ENCODE measurements around the gene UGP2. TPM values are rescaled to one million over a fixed set of nuclear protein-coding genes. Genes with fewer than 3 reads are reported as not detected.
A peak's percentile ranks its signal among the peaks of the same experiment; 100 is the strongest.

Gene UGP2
- total and polyA plus RNA-seq, 10 of the 15 experiments (the other 5 are each of a cell fraction or from before 2014, with no cell fraction given): 40.8 to 98.3 (median 76.1) TPM

DNA sequence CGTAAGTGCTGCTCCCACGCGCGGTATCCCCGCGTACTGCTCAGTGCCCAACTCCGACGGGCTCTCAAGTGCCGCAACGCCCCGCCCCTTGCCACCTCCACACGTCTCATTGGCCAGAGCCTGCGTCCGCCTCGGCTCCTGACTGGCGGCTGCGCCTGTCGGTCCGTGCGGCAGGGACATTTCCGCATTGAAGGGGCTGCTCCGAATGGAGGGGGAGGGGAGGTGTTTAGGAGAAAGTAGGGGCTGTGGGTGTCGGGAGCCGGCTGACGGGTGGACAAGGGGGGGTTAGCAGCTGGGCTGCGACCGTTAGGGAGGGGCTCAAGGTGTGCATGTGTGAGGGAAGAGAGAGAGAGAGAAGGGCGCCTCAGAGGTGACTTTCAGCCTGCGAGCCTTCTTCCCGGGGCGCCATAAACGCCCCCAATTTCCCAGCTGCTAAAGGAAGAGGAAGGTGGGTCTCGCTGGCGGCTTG lies 877 bp upstream of the UGP2 start (continued):
- TF ChIP-seq ZNF217 (IDR thresholded peaks at IDR 0.05) (no peak), ETV6 (conservative IDR thresholded peaks at IDR 0.05 in 1 of 2, IDR thresholded peaks at IDR 0.05 in 1 of 2; ENCODE audit: borderline replicate concordance in 1 of 2, low read depth in 1 of 2) (no peak), DPF2 (IDR thresholded peaks at IDR 0.05) (peak; percentile 98)

DNA sequence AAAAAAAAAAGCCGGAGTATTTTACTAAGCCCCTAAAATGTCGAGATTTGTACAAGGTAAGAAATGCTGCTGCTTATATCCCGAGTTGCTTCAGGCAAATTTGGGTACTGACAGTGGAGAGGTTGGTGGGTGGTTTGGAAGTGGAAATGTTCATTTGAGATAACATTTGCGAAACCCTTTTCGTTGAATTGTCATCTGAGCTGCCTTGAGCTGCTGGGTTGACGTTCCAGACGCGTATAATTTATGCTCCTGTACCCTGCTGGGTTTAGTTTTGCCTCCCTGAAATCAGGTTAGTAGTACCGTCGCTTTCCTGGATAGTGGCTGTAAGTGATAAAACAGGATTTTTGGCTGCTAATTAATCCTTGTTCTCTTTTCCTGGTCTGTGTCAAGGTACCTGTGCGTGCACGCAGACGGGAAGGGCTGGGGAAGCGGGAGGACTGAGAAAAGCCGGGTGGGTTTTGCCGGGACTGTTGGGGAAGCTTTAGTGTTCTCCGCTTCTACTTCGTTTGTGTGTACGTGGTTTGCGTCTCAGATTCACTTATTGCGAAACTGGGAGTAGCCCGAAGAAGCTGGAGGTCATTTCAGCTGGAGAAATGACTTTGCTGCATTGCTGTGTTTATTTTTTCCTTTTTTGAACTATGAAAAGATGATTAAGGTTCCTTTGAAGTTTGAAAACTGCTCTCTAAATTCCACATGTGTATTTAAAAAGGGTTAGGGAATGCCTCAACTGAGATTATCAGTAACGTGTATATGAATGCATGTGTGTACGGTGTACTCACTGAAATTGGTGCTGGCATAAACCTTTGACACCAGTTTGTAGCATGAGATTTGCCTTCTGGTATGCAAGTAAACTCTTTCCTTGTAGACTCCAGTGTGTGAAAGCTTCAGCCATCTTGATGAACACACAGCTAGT lies 709 bp downstream of the UGP2 start:
- ChIA-PET RAD21 (ENCODE audit: unreplicated experiment) (interaction anchor here (1.5 to 2.7 kb wide), 5 partner anchors 7 to 143 kb away, joined by 3 to 7 read pairs (median 5); no protein-coding TSS in a partner anchor), CTCF (interaction anchor here (0.6 to 3.0 kb wide), 10 partner anchors 10 to 1223 kb away, joined by 3 to 15 read pairs (median 4); no protein-coding TSS in a partner anchor), POLR2A (interaction anchor here (0.7 to 4.2 kb wide), 8 partner anchors 8 to 254 kb away, joined by 3 to 20 read pairs (median 4); partner anchors contain the start of genes MDH1 and WDPCP), SMC1A (ENCODE audit: uncharacterized antibody, unreplicated experiment) (interaction anchor here (0.6 to 7.6 kb wide), 8 partner anchors 11 to 348 kb away, joined by 3 to 90 read pairs (median 3); partner anchors contain the start of genes MDH1 and WDPCP)
- ATAC-seq (no peak), FAIRE-seq (no peak), DNase-seq (ENCODE audit: low read depth, low spot score) (no peak)
- Histone ChIP-seq H2AFZ (ENCODE audit: control insufficient read depth, low read depth, low read length) (peak overlapping the region; percentile 20), H3K27me3 (replicated peaks in 1 of 2; ENCODE audit: control insufficient read depth in 2 of 2, insufficient read depth in 2 of 2, low read length in 1 of 2) (no peaks in the 10 kb centered on the region), H3K4me3 (peak overlapping the region; percentile 73), H3K36me3 (ENCODE audit: control insufficient read depth in 2 of 2, insufficient read depth in 2 of 2, low read length in 1 of 2) (no peaks in the 10 kb centered on the region), H3K79me2 (ENCODE audit: control insufficient read depth, insufficient read depth, low read length) (peaks cover 63% of the 10 kb centered on the region), H3K9ac (ENCODE audit: control insufficient read depth, insufficient read depth, low read length) (peak overlapping the region; percentile 99), H3K27ac (ENCODE audit: control insufficient read depth, insufficient read depth) (peak overlapping the region; percentile 98), H3K4me2 (ENCODE audit: control insufficient read depth, insufficient read depth) (peak overlapping the region; percentile 77), H4K20me1 (ENCODE audit: control insufficient read depth, insufficient read depth) (no peaks in the 10 kb centered on the region), H3K4me1 (ENCODE audit: control insufficient read depth, insufficient read depth, low read length) (no peaks in the 10 kb centered on the region), H3K9me3 (replicated peaks; ENCODE audit: control insufficient read depth, insufficient read depth, low read length) (peaks cover 4% of the 10 kb centered on the region; the same call in 2 of the 3 replicates)
- TF ChIP-seq, protein P1, sequence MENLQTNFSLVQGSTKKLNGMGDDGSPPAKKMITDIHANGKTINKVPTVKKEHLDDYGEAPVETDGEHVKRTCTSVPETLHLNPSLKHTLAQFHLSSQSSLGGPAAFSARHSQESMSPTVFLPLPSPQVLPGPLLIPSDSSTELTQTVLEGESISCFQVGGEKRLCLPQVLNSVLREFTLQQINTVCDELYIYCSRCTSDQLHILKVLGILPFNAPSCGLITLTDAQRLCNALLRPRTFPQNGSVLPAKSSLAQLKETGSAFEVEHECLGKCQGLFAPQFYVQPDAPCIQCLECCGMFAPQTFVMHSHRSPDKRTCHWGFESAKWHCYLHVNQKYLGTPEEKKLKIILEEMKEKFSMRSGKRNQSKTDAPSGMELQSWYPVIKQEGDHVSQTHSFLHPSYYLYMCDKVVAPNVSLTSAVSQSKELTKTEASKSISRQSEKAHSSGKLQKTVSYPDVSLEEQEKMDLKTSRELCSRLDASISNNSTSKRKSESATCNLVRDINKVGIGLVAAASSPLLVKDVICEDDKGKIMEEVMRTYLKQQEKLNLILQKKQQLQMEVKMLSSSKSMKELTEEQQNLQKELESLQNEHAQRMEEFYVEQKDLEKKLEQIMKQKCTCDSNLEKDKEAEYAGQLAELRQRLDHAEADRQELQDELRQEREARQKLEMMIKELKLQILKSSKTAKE (IDR thresholded peaks at IDR 0.05; ENCODE audit: low read depth, poor library complexity, severe bottlenecking): peak; percentile 1
- TF ChIP-seq, protein P2, sequence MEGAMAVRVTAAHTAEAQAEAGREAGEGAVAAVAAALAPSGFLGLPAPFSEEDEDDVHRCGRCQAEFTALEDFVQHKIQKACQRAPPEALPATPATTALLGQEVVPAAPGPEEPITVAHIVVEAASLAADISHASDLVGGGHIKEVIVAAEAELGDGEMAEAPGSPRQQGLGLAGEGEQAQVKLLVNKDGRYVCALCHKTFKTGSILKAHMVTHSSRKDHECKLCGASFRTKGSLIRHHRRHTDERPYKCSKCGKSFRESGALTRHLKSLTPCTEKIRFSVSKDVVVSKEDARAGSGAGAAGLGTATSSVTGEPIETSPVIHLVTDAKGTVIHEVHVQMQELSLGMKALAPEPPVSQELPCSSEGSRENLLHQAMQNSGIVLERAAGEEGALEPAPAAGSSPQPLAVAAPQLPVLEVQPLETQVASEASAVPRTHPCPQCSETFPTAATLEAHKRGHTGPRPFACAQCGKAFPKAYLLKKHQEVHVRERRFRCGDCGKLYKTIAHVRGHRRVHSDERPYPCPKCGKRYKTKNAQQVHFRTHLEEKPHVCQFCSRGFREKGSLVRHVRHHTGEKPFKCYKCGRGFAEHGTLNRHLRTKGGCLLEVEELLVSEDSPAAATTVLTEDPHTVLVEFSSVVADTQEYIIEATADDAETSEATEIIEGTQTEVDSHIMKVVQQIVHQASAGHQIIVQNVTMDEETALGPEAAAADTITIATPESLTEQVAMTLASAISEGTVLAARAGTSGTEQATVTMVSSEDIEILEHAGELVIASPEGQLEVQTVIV (IDR thresholded peaks at IDR 0.05; ENCODE audit: borderline replicate concordance, partially characterized antibody): no peak
- TF ChIP-seq, protein P3, sequence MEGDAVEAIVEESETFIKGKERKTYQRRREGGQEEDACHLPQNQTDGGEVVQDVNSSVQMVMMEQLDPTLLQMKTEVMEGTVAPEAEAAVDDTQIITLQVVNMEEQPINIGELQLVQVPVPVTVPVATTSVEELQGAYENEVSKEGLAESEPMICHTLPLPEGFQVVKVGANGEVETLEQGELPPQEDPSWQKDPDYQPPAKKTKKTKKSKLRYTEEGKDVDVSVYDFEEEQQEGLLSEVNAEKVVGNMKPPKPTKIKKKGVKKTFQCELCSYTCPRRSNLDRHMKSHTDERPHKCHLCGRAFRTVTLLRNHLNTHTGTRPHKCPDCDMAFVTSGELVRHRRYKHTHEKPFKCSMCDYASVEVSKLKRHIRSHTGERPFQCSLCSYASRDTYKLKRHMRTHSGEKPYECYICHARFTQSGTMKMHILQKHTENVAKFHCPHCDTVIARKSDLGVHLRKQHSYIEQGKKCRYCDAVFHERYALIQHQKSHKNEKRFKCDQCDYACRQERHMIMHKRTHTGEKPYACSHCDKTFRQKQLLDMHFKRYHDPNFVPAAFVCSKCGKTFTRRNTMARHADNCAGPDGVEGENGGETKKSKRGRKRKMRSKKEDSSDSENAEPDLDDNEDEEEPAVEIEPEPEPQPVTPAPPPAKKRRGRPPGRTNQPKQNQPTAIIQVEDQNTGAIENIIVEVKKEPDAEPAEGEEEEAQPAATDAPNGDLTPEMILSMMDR (IDR thresholded peaks at IDR 0.05 in 2 of 3, conservative IDR thresholded peaks at IDR 0.05 in 1 of 3; ENCODE audit: control insufficient read depth in 2 of 3, extremely low read depth in 1 of 3, insufficient read depth in 1 of 3, low read depth in 3 of 3, low read length in 3 of 3): no peak
- BruUV-seq (replicated peaks): TSS peak; percentile 58
- intact Hi-C loops (cut with micrococcal nuclease; ENCODE audit: unreplicated experiment): loop anchor here (5.0 kb wide), 1 partner anchor 255 kb away; the partner anchor contains the start of genes MDH1 and WDPCP
- WGBS (ENCODE audit: insufficient coverage, insufficient replicate concordance, low lambda C conversion rate, missing lambda C conversion rate): 8% methylated on average over 24 of the region's 24 CpGs
- in situ Hi-C loops (cut with MboI): no loop called here
